MM.1S (cell line): ENCODE data around the gene DHPS.

ENCODE experiments used
- DNase-seq: peaks from one replicate; pipeline ENCODE4 v3.0.0-alpha.2; 2015
- H2AFZ ChIP-seq: fragments of 300-600 bp; sonication (generic); 2 replicates; pipeline ENCODE4 v1.6.0; 2016; ENCODE audit warnings: antibody characterized with exemption, low read length
- H3F3A ChIP-seq: fragments of 300-600 bp; sonication (generic); 2 replicates; pipeline ENCODE4 v1.6.1; 2016; ENCODE audit warnings: mild to moderate bottlenecking, antibody characterized with exemption, low read length, moderate library complexity, mixed read lengths; ENCODE audit not compliant: insufficient read depth
- H3K27ac ChIP-seq: fragments of 300-600 bp; sonication (generic); 2 replicates; pipeline ENCODE4 v1.5.1; 2016; ENCODE audit warnings: mild to moderate bottlenecking, low read length
- H3K27me3 ChIP-seq: fragments of 300-600 bp; sonication (generic); replicated peaks from 2 replicates; pipeline ENCODE4 v1.6.0; 2016; ENCODE audit warnings: low read length; ENCODE audit not compliant: insufficient read depth
- H3K36me3 ChIP-seq: fragments of 300-600 bp; sonication (generic); replicated peaks from 2 replicates; pipeline ENCODE4 v1.6.1; 2016; ENCODE audit warnings: mild to moderate bottlenecking, low read length, mixed read lengths; ENCODE audit not compliant: insufficient read depth
- H3K4me1 ChIP-seq: fragments of 300-600 bp; sonication (generic); 2 replicates; pipeline ENCODE4 v1.6.1; 2016; ENCODE audit warnings: low read length, mixed read lengths
- H3K4me2 ChIP-seq: fragments of 300-600 bp; sonication (generic); 2 replicates; pipeline ENCODE4 v1.6.0; 2016; ENCODE audit warnings: low read depth, low read length
- H3K4me3 ChIP-seq: fragments of 300-600 bp; sonication (generic); 2 replicates; pipeline ENCODE4 v1.5.1; 2016; ENCODE audit warnings: low read length, mixed read lengths
- H3K79me2 ChIP-seq: fragments of 300-600 bp; sonication (generic); 2 replicates; pipeline ENCODE4 v1.6.1; 2016; ENCODE audit warnings: mixed run types, low read length, mixed read lengths
- H3K9ac ChIP-seq: fragments of 300-600 bp; sonication (generic); 2 replicates; pipeline ENCODE4 v1.6.1; 2016; ENCODE audit warnings: low read length, mixed read lengths
- H3K9me2 ChIP-seq: fragments of 300-600 bp; sonication (generic); replicated peaks from 2 replicates; pipeline ENCODE4 v1.6.1; 2016; ENCODE audit warnings: mild to moderate bottlenecking, low read length, mixed read lengths; ENCODE audit not compliant: insufficient read depth
- H3K9me3 ChIP-seq: fragments of 300-600 bp; sonication (generic); replicated peaks from 2 replicates; pipeline ENCODE4 v1.6.1; 2016; ENCODE audit warnings: mild to moderate bottlenecking, low read length, mixed read lengths; ENCODE audit not compliant: insufficient read depth
- H4K20me1 ChIP-seq: fragments of 300-600 bp; sonication (generic); 2 replicates; pipeline ENCODE4 v1.6.1; 2016; ENCODE audit warnings: mild to moderate bottlenecking, low read length, moderate library complexity, mixed read lengths; ENCODE audit not compliant: insufficient read depth
- EZH2 ChIP-seq: fragments of 300-600 bp; sonication (generic); optimal IDR thresholded peaks from 2 replicates; pipeline ENCODE3; 2017; ENCODE audit warnings: low read depth, mild to moderate bottlenecking, antibody characterized with exemption, low read length, mixed read lengths
- EZH2phosphoT487 ChIP-seq: fragments of 300-600 bp; sonication (generic); IDR thresholded peaks from 2 replicates; pipeline ENCODE4 v1.6.1; 2018; ENCODE audit warnings: antibody characterized with exemption, low read length
- TF ChIP-seq, protein P1 (sequence below): fragments of 300-600 bp; sonication (generic); IDR thresholded peaks from 2 replicates; pipeline ENCODE4 v1.5.1; 2016; ENCODE audit warnings: antibody characterized with exemption, low read length, mixed read lengths

The DHPS gene

GRCh38 chr19:12675399-12675798 is 6.3 kb downstream of the DHPS start:
- Histone ChIP-seq H3K27me3 (no peaks in the 10 kb centered on the region), H3F3A (0 out of 2 replicates have a peak, but pooled peaks cover 6% of the 10 kb centered on the region), H4K20me1 (0 out of 2 replicates have a peak, but pooled peaks cover 5% of the 10 kb centered on the region), H3K9me2 (no peaks in the 10 kb centered on the region), H3K9me3 (no peaks in the 10 kb centered on the region), H3K36me3 (peaks cover 10% of the 10 kb centered on the region; the same call in 1 of the 2 replicates), H3K9ac (no peak overlapping the region), H3K4me1 (peaks cover 3% of the 10 kb centered on the region), H3K4me3 (no peak overlapping the region), H3K79me2 (peaks cover 40% of the 10 kb centered on the region), H3K4me2 (no peak overlapping the region), H3K27ac (no peak overlapping the region), H2AFZ (no peak overlapping the region)
- no peak for DNase-seq
- TF ChIP-seq EZH2 (no peak), EZH2phosphoT487 (no peak)
- TF ChIP-seq, protein P1, sequence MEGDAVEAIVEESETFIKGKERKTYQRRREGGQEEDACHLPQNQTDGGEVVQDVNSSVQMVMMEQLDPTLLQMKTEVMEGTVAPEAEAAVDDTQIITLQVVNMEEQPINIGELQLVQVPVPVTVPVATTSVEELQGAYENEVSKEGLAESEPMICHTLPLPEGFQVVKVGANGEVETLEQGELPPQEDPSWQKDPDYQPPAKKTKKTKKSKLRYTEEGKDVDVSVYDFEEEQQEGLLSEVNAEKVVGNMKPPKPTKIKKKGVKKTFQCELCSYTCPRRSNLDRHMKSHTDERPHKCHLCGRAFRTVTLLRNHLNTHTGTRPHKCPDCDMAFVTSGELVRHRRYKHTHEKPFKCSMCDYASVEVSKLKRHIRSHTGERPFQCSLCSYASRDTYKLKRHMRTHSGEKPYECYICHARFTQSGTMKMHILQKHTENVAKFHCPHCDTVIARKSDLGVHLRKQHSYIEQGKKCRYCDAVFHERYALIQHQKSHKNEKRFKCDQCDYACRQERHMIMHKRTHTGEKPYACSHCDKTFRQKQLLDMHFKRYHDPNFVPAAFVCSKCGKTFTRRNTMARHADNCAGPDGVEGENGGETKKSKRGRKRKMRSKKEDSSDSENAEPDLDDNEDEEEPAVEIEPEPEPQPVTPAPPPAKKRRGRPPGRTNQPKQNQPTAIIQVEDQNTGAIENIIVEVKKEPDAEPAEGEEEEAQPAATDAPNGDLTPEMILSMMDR, result no peak

GRCh38 chr19:12672744-12673143 is 8.9 kb downstream of the DHPS start:
- no peak overlapping the region for H3K27ac ChIP-seq
- H3K4me3 ChIP-seq, result no peak overlapping the region
- no peak overlapping the region for H2AFZ ChIP-seq
- no peak for TF ChIP-seq EZH2
- TF ChIP-seq, protein P1, result no peak
- TF ChIP-seq EZH2phosphoT487, result no peak
- H3K4me1 ChIP-seq, result peaks cover 14% of the 10 kb centered on the region
- peaks cover 49% of the 10 kb centered on the region for H3K79me2 ChIP-seq
- H4K20me1 ChIP-seq, result 0 out of 2 replicates have a peak, but pooled peaks cover 5% of the 10 kb centered on the region
- H3K9me2 ChIP-seq, result no peaks in the 10 kb centered on the region
- no peaks in the 10 kb centered on the region for H3K27me3 ChIP-seq
- H3K9me3 ChIP-seq, result no peaks in the 10 kb centered on the region
- peaks cover 5% of the 10 kb centered on the region; the same call in 1 of the 2 replicates for H3K36me3 ChIP-seq
- no peak for DNase-seq
- H3K4me2 ChIP-seq, result no peak overlapping the region
- H3K9ac ChIP-seq, result no peak overlapping the region
- H3F3A ChIP-seq, result 0 out of 2 replicates have a peak, but pooled peaks cover 6% of the 10 kb centered on the region

DNA sequence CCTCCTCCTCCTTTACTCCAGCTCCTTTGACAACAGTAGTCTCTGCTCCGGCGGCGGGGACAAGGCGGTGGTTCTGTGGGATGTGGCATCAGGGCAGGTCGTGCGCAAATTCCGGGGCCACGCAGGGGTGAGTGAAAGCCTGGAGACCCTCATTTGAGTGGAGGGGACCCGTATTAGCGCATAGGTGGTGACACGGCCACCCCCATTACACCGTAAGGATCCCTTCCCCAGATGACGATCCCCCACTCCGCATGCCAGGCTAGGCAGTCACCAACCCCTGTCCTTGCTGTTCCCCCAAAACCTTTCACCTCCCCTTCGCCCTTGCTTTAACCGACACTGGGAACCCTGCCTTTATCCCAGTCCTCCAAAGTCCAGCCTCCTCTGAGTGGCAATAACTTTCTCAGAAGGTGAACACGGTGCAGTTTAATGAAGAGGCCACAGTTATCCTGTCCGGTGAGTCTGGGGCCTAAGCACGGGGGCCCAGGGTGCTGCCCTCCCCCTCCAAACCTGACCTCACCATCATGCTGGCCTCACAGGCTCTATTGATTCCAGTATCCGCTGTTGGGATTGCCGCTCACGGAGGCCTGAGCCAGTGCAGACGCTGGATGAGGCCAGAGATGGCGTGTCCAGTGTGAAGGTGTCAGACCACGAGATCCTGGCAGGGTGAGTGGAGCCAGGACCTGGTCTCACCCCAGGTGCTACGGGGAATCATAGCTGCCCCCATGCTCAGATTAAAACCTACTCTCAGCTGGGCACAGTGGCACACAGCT is 11.3 kb downstream of the DHPS start:
- H3F3A ChIP-seq, result no peaks in the 10 kb centered on the region
- H2AFZ ChIP-seq, result peak overlapping the region; percentile 94
- no peaks in the 10 kb centered on the region for H4K20me1 ChIP-seq
- no peaks in the 10 kb centered on the region for H3K9me2 ChIP-seq
- peak overlapping the region; percentile 87; the same call in 1 of the 2 replicates for H3K27ac ChIP-seq
- H3K4me3 ChIP-seq, result peak overlapping the region; percentile 97
- peak overlapping the region; percentile 83 for H3K4me2 ChIP-seq
- peak overlapping the region; percentile 96 for H3K9ac ChIP-seq
- H3K36me3 ChIP-seq, result no peaks in the 10 kb centered on the region
- peaks cover 61% of the 10 kb centered on the region for H3K79me2 ChIP-seq
- H3K27me3 ChIP-seq, result no peaks in the 10 kb centered on the region
- TF ChIP-seq, protein P1, result no peak
- TF ChIP-seq EZH2phosphoT487 (no peak), EZH2 (no peak)
- H3K9me3 ChIP-seq, result no peaks in the 10 kb centered on the region
- DNase-seq, result no peak
- peaks cover 22% of the 10 kb centered on the region for H3K4me1 ChIP-seq
